ENCODE measurements around the gene STAM2. TPM values are rescaled to one million over a fixed set of nuclear protein-coding genes. Genes with fewer than 3 reads are reported as not detected.

The STAM2 gene
- total RNA-seq, 2 donors from 2014 or later: 26.8 to 27.3 TPM

DNA sequence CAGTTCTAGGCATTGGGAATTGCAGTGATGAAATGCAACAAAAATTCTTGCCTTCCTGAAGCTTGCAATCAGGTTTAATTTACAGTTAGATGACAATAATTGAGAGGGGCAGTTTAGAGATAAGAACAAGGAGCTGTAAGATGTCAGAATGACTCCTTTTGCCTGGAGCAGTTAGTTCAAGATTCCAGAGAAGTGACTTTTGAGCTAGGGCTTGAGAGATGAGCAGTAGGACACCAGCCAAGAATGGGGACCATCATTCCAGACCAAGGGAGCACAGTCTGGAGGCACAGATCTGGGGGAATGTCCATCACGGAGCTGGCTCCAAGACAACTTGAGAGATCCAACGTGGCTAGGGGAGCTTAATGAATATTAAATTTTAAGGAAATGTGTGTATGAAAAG lies 103.6 kb downstream of the STAM2 start:
- Histone ChIP-seq H3K36me3 (no peaks in the 10 kb centered on the region), H3K27ac (no peak overlapping the region), H3K27me3 (no peaks in the 10 kb centered on the region), H3K4me1 (peaks cover 0 to 6% of the 10 kb centered on the region in 2 donors), H3K9me3 (no peaks in the 10 kb centered on the region), H3K4me3 (no peak overlapping the region)
- TF ChIP-seq, protein P1, sequence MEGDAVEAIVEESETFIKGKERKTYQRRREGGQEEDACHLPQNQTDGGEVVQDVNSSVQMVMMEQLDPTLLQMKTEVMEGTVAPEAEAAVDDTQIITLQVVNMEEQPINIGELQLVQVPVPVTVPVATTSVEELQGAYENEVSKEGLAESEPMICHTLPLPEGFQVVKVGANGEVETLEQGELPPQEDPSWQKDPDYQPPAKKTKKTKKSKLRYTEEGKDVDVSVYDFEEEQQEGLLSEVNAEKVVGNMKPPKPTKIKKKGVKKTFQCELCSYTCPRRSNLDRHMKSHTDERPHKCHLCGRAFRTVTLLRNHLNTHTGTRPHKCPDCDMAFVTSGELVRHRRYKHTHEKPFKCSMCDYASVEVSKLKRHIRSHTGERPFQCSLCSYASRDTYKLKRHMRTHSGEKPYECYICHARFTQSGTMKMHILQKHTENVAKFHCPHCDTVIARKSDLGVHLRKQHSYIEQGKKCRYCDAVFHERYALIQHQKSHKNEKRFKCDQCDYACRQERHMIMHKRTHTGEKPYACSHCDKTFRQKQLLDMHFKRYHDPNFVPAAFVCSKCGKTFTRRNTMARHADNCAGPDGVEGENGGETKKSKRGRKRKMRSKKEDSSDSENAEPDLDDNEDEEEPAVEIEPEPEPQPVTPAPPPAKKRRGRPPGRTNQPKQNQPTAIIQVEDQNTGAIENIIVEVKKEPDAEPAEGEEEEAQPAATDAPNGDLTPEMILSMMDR (IDR thresholded peaks at IDR 0.05): no peak
- DNase-seq (ENCODE audit: low spot score): no peak

DNA sequence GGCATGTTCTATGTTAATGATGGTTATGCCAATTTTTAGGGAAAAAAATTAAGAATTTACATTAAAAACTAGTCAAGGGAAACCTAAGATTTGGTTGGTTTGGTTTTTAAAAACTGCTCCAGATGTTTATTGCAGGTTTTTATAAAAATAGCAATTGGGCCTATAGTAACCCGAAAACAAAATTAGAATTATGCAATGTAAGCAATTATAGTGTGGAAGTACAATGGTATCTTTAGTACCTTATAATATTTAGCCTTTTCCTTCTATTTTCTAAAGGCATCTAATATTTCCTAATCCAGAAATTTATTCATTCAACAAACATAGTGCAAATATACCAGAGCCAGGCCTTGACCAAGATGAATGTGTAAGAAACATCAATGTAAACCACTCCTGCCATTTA lies 104.0 kb downstream of the STAM2 start:
- Histone ChIP-seq H3K36me3 (no peaks in the 10 kb centered on the region), H3K9me3 (no peaks in the 10 kb centered on the region), H3K27ac (no peak overlapping the region), H3K4me1 (peaks cover 0 to 6% of the 10 kb centered on the region in 2 donors), H3K27me3 (no peaks in the 10 kb centered on the region), H3K4me3 (no peak overlapping the region)
- DNase-seq (ENCODE audit: low spot score): no peak
- TF ChIP-seq, protein P1 (IDR thresholded peaks at IDR 0.05): no peak

DNA sequence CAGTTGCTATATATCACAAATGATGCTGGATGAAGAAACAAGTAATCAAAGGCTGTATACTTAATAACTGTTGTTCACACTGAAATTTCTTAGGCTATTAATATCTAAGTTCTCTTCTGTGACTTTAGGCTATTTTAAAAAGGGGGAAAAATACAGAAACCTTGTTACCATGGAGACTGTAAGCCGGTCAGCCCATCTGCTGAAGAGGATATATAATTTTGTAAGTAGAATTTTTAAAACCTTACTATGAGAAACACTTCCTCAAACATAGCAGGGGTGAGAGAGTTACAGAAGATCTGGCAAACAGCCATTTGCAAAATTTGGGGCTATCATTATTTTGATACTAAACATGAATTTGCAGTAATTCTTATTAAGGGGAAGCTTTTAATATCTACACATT lies 104.5 kb downstream of the STAM2 start:
- Histone ChIP-seq H3K4me1 (peaks cover 0 to 6% of the 10 kb centered on the region in 2 donors), H3K36me3 (no peaks in the 10 kb centered on the region), H3K27ac (no peak overlapping the region), H3K27me3 (no peaks in the 10 kb centered on the region), H3K4me3 (no peak overlapping the region), H3K9me3 (no peaks in the 10 kb centered on the region)
- TF ChIP-seq, protein P1 (IDR thresholded peaks at IDR 0.05): no peak
- no peak for DNase-seq (ENCODE audit: low spot score)

DNA sequence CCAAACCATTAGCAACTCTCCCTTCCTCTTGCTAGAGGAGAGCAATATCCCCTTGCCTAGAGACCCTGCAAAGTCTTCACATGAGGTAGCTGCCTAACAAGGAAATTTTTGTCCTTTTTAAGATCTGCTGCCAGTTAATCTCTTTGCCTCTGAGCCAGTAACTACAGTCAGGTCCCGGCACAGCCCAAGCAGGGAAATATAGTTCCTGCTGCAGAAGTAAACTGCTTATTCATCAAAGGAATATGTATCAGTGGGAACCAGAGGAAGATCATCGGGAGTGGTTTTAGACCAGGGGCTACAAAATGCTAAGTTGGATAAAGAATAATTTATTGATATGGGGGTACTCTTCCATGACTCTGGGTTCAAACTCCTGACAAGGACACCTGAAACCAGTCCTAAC lies 107.3 kb downstream of the STAM2 start:
- H3K27me3 ChIP-seq: no peaks in the 10 kb centered on the region
- H3K36me3 ChIP-seq: no peaks in the 10 kb centered on the region
- no peak for DNase-seq (ENCODE audit: low spot score)
- TF ChIP-seq, protein P1 (IDR thresholded peaks at IDR 0.05): no peak
- no peaks in the 10 kb centered on the region for H3K4me1 ChIP-seq
- no peak overlapping the region for H3K4me3 ChIP-seq
- no peak overlapping the region for H3K27ac ChIP-seq
- H3K9me3 ChIP-seq: no peaks in the 10 kb centered on the region

DNA sequence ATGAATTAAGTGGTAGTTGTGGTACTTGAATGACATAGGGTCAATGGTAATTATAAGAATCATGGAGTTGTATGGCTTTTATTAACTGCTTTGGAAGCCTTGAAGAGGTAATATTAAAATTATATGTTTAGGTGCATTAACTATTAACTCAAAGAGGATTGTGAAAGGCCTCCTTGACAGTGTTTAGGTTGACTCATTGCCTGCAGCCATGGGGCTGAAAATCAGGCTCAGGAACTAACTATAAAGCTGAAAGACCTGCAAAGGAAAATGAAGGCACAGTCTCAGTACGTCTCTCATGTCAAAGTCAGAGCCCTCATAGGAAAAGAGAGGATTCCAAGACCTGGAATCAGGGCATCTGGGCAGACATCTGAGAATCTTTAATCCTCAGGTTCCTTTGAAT lies 107.7 kb downstream of the STAM2 start:
- peaks cover 0 to 1% of the 10 kb centered on the region in 2 donors for H3K4me1 ChIP-seq
- TF ChIP-seq, protein P1 (IDR thresholded peaks at IDR 0.05): no peak

More for the DNA sequence above, 107.7 kb downstream of the STAM2 start:
- Histone ChIP-seq H3K36me3 (no peaks in the 10 kb centered on the region), H3K27me3 (no peaks in the 10 kb centered on the region), H3K4me3 (no peak overlapping the region), H3K27ac (no peak overlapping the region), H3K9me3 (no peaks in the 10 kb centered on the region)
- DNase-seq (ENCODE audit: low spot score): no peak

Other genes with a start within 250 kb of the STAM2 start
- under 1 TPM; 0.37 to 0.90 TPM for gene CACNB4, start 76.7 kb downstream of the STAM2 start, total RNA-seq
- 10 to 100 TPM in 1 of 2 donors, 1 to 10 TPM in 1; 6.0 to 11.5 TPM for gene FMNL2, start 159.4 kb upstream of the STAM2 start, total RNA-seq